ENCODE results near the gene YKT6.
A peak's percentile ranks its signal among the peaks of the same experiment; 100 is the strongest.

YKT6 gene

GRCh38 chr7:44235066-44235465, 34.3 kb downstream of the YKT6 start:
- no peak for DNase-seq (ENCODE audit: low spot score)

GRCh38 chr7:44235582-44236332, 35.0 kb downstream of the YKT6 start:
- no peak for DNase-seq (ENCODE audit: low spot score)

- no peak for DNase-seq (ENCODE audit: low spot score)
Measured at GRCh38 chr7:44236333-44236728, 35.6 kb downstream of the YKT6 start.

- DNase-seq (ENCODE audit: low spot score) = no peak
Measured at GRCh38 chr7:44237696-44238095, 36.9 kb downstream of the YKT6 start.

- no peak for DNase-seq (ENCODE audit: low spot score)
Measured at GRCh38 chr7:44238116-44238695, 37.4 kb downstream of the YKT6 start.

- no peak for DNase-seq (ENCODE audit: low spot score)
Measured at GRCh38 chr7:44239361-44239760, 38.6 kb downstream of the YKT6 start.

- DNase-seq (ENCODE audit: low spot score) = no peak
Measured at GRCh38 chr7:44240376-44240775, 39.6 kb downstream of the YKT6 start.

GRCh38 chr7:44240983-44241510, 40.3 kb downstream of the YKT6 start:
- DNase-seq (ENCODE audit: low spot score) = peak; percentile 79

- DNase-seq (ENCODE audit: low spot score) = no peak
Measured at GRCh38 chr7:44242091-44242490, 41.3 kb downstream of the YKT6 start.

- peak; percentile 68 for DNase-seq (ENCODE audit: low spot score)
Measured at GRCh38 chr7:44244282-44244681, 43.5 kb downstream of the YKT6 start.

- no peak for DNase-seq (ENCODE audit: low spot score)
Measured at GRCh38 chr7:44246396-44247113, 45.8 kb downstream of the YKT6 start.

- DNase-seq (ENCODE audit: low spot score) = no peak
Measured at GRCh38 chr7:44247868-44248651, 47.3 kb downstream of the YKT6 start.

- no peak for DNase-seq (ENCODE audit: low spot score)
Measured at GRCh38 chr7:44249639-44250234, 49.0 kb downstream of the YKT6 start.

GRCh38 chr7:44251269-44251668, 50.5 kb downstream of the YKT6 start:
- no peak for DNase-seq (ENCODE audit: low spot score)

- DNase-seq (ENCODE audit: low spot score) = no peak
Measured at GRCh38 chr7:44251881-44252280, 51.1 kb downstream of the YKT6 start.

- no peak for DNase-seq (ENCODE audit: low spot score)
Measured at GRCh38 chr7:44256459-44256858, 55.7 kb downstream of the YKT6 start.

GRCh38 chr7:44257213-44257612, 56.4 kb downstream of the YKT6 start:
- no peak for DNase-seq (ENCODE audit: low spot score)

- DNase-seq (ENCODE audit: low spot score) = peak; percentile 55
Measured at GRCh38 chr7:44257618-44258422, 57.0 kb downstream of the YKT6 start.

GRCh38 chr7:44258423-44258760, 57.6 kb downstream of the YKT6 start:
- no peak for DNase-seq (ENCODE audit: low spot score)

GRCh38 chr7:44258865-44259546, 58.2 kb downstream of the YKT6 start:
- no peak for DNase-seq (ENCODE audit: low spot score)
